MCF 10A (cell line): ENCODE data around the gene PRKAB1. TPM values are rescaled to one million over a fixed set of nuclear protein-coding genes. Genes with fewer than 3 reads are reported as not detected.

Source experiments
- BruUV-seq: library from RNA; stranded (reverse); fragments of 400-500 nt; replicated peaks from 2 replicates; lab custom pipeline; 2021; lab: Mats Ljungman, UMichigan
- CTCF ChIA-PET: fragments of 300-600 bp; sonication (Branson Sonifier 250); formaldehyde crosslinking; extraction: SDS; loops from one replicate; lab custom pipeline; 2021; ENCODE audit warnings: antibody characterized with exemption, inconsistent platforms; lab: Yijun Ruan, JAX
- POLR2A ChIA-PET: fragments of 300-600, 350-650 bp; sonication (Branson Sonifier 250); formaldehyde crosslinking; extraction: SDS; loops from one replicate; lab custom pipeline; 2020; ENCODE audit warnings: antibody characterized with exemption, inconsistent platforms; lab: Yijun Ruan, JAX
- DNase-seq: peaks from one replicate; pipeline ENCODE4 v3.0.0-alpha.2; 2018; ENCODE audit not compliant: unreplicated experiment
- H3K27ac Mint-ChIP-seq: one replicate; pipeline ENCODE4 v1.8.0; 2022; ENCODE audit warnings: mild to moderate bottlenecking, low read depth, mixed read lengths; ENCODE audit not compliant: unreplicated experiment
- H3K27me3 Mint-ChIP-seq: one replicate; pipeline ENCODE4 v1.8.0; 2022; ENCODE audit warnings: mixed read lengths; ENCODE audit not compliant: insufficient read depth, unreplicated experiment
- H3K36me3 Mint-ChIP-seq: one replicate; pipeline ENCODE4 v1.8.0; 2022; ENCODE audit warnings: mild to moderate bottlenecking, moderate library complexity, mixed read lengths; ENCODE audit not compliant: insufficient read depth, unreplicated experiment
- H3K4me1 Mint-ChIP-seq: one replicate; pipeline ENCODE4 v1.8.0; 2022; ENCODE audit warnings: mixed read lengths; ENCODE audit not compliant: insufficient read depth, unreplicated experiment
- H3K4me3 Mint-ChIP-seq: one replicate; pipeline ENCODE4 v1.8.0; 2022; ENCODE audit warnings: mild to moderate bottlenecking, moderate library complexity, mixed read lengths; ENCODE audit not compliant: unreplicated experiment
- H3K9me3 Mint-ChIP-seq: one replicate; pipeline ENCODE4 v1.8.0; 2022; ENCODE audit warnings: mixed read lengths; ENCODE audit not compliant: unreplicated experiment
- intact Hi-C: fragments of 100-400 bp; cut with micrococcal nuclease; formaldehyde crosslinking; loops from 2 replicates; pipeline ENCODE4 v1.14.1; 2022
- total RNA-seq: library from RNA; stranded (reverse); gene quantifications from 2 replicates; pipeline ENCODE4 v1.2.3, GENCODE V29; 2022
- TF ChIP-seq, protein P1 (sequence below): fragments of 200-600 bp; IDR thresholded peaks from one replicate; pipeline ENCODE4 v1.8.0; 2022; ENCODE audit warnings: antibody characterized with exemption, mild to moderate bottlenecking; ENCODE audit not compliant: unreplicated experiment

The PRKAB1 gene
- total RNA-seq, 1 experiment from 2014 or later = 27.2 TPM

DNA sequence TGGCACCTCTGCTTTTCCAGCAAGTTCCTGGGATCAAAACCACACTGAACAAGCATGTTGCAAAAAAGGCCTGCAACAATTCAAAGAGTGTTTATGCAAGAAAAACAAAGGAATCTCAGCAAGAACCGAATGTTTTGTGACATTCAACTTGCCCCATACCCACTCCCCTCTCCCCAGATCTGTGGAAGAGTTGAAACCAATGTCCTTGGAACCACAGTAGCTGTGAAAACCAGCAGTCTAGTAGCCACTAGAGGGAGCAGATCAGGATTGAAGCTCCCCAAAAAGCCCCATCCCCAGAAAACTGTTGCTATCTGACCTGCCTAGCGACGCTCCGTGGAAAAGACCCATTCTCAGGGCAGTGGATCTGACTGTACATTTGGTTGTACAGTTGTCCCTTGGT is 27.1 kb downstream of the PRKAB1 start:
- Mint-ChIP-seq H3K27me3 (no peaks in the 10 kb centered on the region), H3K4me3 (no peak overlapping the region), H3K27ac (no peak overlapping the region), H3K9me3 (no peaks in the 10 kb centered on the region), H3K4me1 (peaks cover 19% of the 10 kb centered on the region), H3K36me3 (peaks cover 11% of the 10 kb centered on the region)
- DNase-seq = peak; percentile 18
- intact Hi-C loops = loop anchor here (1.0 to 10.0 kb wide), 2 partner anchors 90 to 207 kb away; no protein-coding TSS in a partner anchor
- ChIA-PET CTCF (interaction anchor here (0.6 to 3.3 kb wide), 10 partner anchors 9 to 1382 kb away, joined by 3 to 31 read pairs (median 6); no protein-coding TSS in a partner anchor), POLR2A (interaction anchor here (0.9 to 1.0 kb wide), 2 partner anchors 13 to 85 kb away, joined by 3 to 4 read pairs; no protein-coding TSS in a partner anchor)
- no TSS peak for BruUV-seq
- TF ChIP-seq, protein P1, sequence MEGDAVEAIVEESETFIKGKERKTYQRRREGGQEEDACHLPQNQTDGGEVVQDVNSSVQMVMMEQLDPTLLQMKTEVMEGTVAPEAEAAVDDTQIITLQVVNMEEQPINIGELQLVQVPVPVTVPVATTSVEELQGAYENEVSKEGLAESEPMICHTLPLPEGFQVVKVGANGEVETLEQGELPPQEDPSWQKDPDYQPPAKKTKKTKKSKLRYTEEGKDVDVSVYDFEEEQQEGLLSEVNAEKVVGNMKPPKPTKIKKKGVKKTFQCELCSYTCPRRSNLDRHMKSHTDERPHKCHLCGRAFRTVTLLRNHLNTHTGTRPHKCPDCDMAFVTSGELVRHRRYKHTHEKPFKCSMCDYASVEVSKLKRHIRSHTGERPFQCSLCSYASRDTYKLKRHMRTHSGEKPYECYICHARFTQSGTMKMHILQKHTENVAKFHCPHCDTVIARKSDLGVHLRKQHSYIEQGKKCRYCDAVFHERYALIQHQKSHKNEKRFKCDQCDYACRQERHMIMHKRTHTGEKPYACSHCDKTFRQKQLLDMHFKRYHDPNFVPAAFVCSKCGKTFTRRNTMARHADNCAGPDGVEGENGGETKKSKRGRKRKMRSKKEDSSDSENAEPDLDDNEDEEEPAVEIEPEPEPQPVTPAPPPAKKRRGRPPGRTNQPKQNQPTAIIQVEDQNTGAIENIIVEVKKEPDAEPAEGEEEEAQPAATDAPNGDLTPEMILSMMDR = peak; percentile 20

DNA sequence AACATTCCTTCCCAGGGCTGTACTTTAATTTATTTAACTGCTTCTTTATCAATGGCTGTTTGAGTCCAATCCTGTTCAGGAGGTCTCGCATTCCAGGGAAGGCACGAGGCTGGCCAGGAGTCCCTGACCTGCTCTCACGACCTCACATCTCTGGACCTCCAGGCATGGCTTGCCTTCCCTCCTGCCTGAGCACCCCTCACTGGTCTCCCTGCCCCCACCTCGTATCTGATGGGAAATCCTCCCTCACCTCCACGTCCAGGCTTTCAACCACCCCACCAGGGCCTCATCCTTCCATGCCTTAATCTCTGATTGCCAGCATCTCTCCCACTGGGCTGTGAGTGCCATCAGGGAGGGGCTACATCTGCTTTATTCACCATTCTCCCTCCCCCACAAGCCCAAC is 29.0 kb downstream of the PRKAB1 start:
- Mint-ChIP-seq H3K36me3 (peaks cover 6% of the 10 kb centered on the region), H3K9me3 (no peaks in the 10 kb centered on the region), H3K4me1 (peaks cover 19% of the 10 kb centered on the region), H3K27me3 (no peaks in the 10 kb centered on the region), H3K4me3 (no peak overlapping the region), H3K27ac (peak overlapping the region; percentile 85)
- DNase-seq = no peak
- BruUV-seq = no TSS peak
- CTCF ChIA-PET = interaction anchor here (0.8 kb wide), 1 partner anchor 79 kb away, joined by 3 read pairs; no protein-coding TSS in a partner anchor
- POLR2A ChIA-PET = no interaction called here
- intact Hi-C loops = loop anchor here (10.0 kb wide), 1 partner anchor 88 kb away; no protein-coding TSS in a partner anchor
- TF ChIP-seq, protein P1 = no peak

DNA sequence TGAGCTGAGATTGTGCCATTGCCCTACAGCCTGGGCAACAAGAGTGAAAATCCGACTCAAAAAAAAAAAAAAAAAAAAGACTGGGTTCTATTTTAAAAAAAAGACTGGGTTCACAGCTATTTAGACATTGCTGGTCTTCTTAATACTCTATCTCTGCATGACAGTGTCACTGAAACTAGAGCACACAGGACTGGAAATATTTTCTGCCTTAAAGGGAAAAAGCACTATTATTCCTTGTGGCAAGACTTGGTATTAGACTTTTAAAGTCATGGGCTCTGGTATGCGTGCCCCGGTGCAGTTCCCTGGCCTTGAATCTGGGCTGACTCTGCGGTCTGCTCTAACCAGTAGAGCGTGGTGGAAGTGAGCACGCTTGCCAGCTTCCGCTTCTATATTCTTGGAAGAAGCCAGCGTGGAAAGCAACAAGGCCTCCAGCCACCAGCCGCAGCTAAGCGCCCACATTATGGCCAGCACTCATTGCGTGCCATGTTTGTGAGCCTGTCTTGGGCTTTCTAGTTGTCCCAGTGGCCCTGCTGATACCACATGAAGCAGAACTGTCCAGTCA is 31.3 kb downstream of the PRKAB1 start:
- intact Hi-C loops = loop anchor here (10.0 kb wide), 1 partner anchor 86 kb away; no protein-coding TSS in a partner anchor

DNA sequence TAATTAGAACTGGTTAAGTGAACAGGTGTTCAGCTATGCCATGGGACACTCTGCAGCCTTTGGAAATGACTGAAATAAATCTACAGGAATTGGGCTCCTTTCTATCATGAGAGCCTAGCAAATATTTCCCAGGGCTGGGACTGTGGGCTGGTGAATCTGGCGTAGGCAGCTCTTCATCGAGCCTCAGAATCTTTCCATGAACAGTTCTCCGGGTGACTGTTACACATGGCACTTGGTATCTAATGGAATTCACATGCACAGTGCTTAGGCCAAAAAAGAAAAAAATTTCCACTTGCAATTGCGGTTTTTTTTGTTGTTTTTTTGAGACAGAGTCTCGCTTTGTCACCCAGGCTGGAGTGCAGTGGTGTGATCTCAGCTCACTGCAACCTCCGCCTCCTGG is 32.1 kb downstream of the PRKAB1 start:
- Mint-ChIP-seq H3K9me3 (no peaks in the 10 kb centered on the region), H3K27ac (no peak overlapping the region), H3K36me3 (peaks cover 15% of the 10 kb centered on the region), H3K4me1 (no peaks in the 10 kb centered on the region), H3K4me3 (no peak overlapping the region), H3K27me3 (no peaks in the 10 kb centered on the region)
- TF ChIP-seq, protein P1 = no peak
- intact Hi-C loops = no loop called here
- DNase-seq = no peak
- POLR2A ChIA-PET = no interaction called here
- BruUV-seq = no TSS peak
- CTCF ChIA-PET = interaction anchor here (0.9 to 1.1 kb wide), 2 partner anchors 11 to 202 kb away, joined by 3 to 6 read pairs; no protein-coding TSS in a partner anchor

More for the DNA sequence above, 31.3 kb downstream of the PRKAB1 start:
- ChIA-PET CTCF (interaction anchor here (0.9 to 1.6 kb wide), 6 partner anchors 12 to 203 kb away, joined by 3 to 6 read pairs (median 4); partner anchors contain the start of gene PRKAB1), POLR2A (no interaction called here)
- Mint-ChIP-seq H3K4me1 (no peaks in the 10 kb centered on the region), H3K36me3 (peaks cover 15% of the 10 kb centered on the region), H3K27me3 (no peaks in the 10 kb centered on the region), H3K4me3 (no peak overlapping the region), H3K9me3 (no peaks in the 10 kb centered on the region), H3K27ac (no peak overlapping the region)
- no TSS peak for BruUV-seq
- TF ChIP-seq, protein P1 = no peak
- DNase-seq = no peak
